ENCODE data around the gene ATXN1. TPM values are rescaled to one million over a fixed set of nuclear protein-coding genes. Genes with fewer than 3 reads are reported as not detected.

The ATXN1 gene
- total RNA-seq, 1 experiment from 2014 or later, result 5.6 TPM

GRCh38 chr6:16496991-16497801 lies 264.1 kb downstream of the ATXN1 start:
- peaks cover 1 to 10% (median 7%) of the 10 kb centered on the region in 3 experiments; a peak in 3 of 7 replicates for H3K36me3 Mint-ChIP-seq (ENCODE audit: insufficient read depth in 1 of 3, low read depth in 3 of 3)
- H3K27me3 Mint-ChIP-seq (ENCODE audit: low read depth), result no peaks in the 10 kb centered on the region
- WGBS (ENCODE audit: extremely low coverage, insufficient read length, low lambda C conversion rate), result no CpG with 5 or more reads among the region's 11 CpGs
- Histone ChIP-seq H4K8ac (replicated peaks; ENCODE audit: insufficient read length, low read depth, low read length) (no peak overlapping the region), H3K27ac (ENCODE audit: insufficient read length, low read depth, low read length) (no peak overlapping the region), H3K4me1 (ENCODE audit: insufficient read depth, low read length) (peaks cover 4% of the 10 kb centered on the region; the same call in 1 of the 2 replicates), H3K9ac (ENCODE audit: extremely low read depth, insufficient read length, low read length) (no peak overlapping the region), H3K23ac (ENCODE audit: insufficient read length, low read depth, low read length) (no peak overlapping the region), H3T11ph (ENCODE audit: low read length) (no peak overlapping the region), H2BK5ac (ENCODE audit: insufficient read length, low read length) (no peak overlapping the region), H4K5ac (ENCODE audit: insufficient read length, low read depth, low read length) (no peak overlapping the region), H3K79me2 (ENCODE audit: insufficient read depth, low read length) (no peaks in the 10 kb centered on the region), H3K23me2 (ENCODE audit: insufficient read length, low read depth, low read length, poor library complexity, severe bottlenecking) (no peaks in the 10 kb centered on the region), H4K91ac (ENCODE audit: insufficient read length, low read depth, low read length) (no peak overlapping the region), H3K14ac (ENCODE audit: insufficient read depth, low read length) (no peak overlapping the region), H2AFZ (ENCODE audit: low read length) (no peak overlapping the region), H4K20me1 (ENCODE audit: control insufficient read depth, insufficient read depth, insufficient read length) (no peaks in the 10 kb centered on the region), H3K9me3 (ENCODE audit: control insufficient read depth, low read depth, low read length) (no peaks in the 10 kb centered on the region), H2BK120ac (ENCODE audit: low read depth, low read length, poor library complexity, severe bottlenecking) (no peak overlapping the region), H3K4me2 (ENCODE audit: insufficient read depth, insufficient read length, low read length) (peak overlapping the region; percentile 5), H3K18ac (ENCODE audit: insufficient read length, low read depth, low read length) (no peak overlapping the region), H3K27me3 (ENCODE audit: insufficient read depth, low read length) (no peaks in the 10 kb centered on the region), H3K56ac (ENCODE audit: insufficient read length, low read depth, low read length) (no peak overlapping the region), H3K4ac (ENCODE audit: low read depth, low read length) (no peak overlapping the region), H2AK5ac (ENCODE audit: insufficient read length, low read length) (no peak overlapping the region), H2BK12ac (ENCODE audit: insufficient read length, low read depth, low read length) (no peak overlapping the region), H3K79me1 (ENCODE audit: insufficient read depth, low read depth, low read length, poor library complexity, severe bottlenecking) (no peaks in the 10 kb centered on the region), H2BK20ac (ENCODE audit: low read depth, low read length, poor library complexity, severe bottlenecking) (no peak overlapping the region), H2BK15ac (ENCODE audit: low read depth, low read length) (no peak overlapping the region)
- peak overlapping the region in 1 of 2 experiments; percentile 7; a peak in 2 of 5 replicates for H3K4me3 Mint-ChIP-seq
- peaks cover 32 to 44% of the 10 kb centered on the region in 2 experiments for H3K4me1 Mint-ChIP-seq
- peak overlapping the region; percentile 76 to 83 (median 82); a peak in 6 of 7 replicates for H3K27ac Mint-ChIP-seq
- DNase-seq, result no peak
- TF ChIP-seq, protein P1, sequence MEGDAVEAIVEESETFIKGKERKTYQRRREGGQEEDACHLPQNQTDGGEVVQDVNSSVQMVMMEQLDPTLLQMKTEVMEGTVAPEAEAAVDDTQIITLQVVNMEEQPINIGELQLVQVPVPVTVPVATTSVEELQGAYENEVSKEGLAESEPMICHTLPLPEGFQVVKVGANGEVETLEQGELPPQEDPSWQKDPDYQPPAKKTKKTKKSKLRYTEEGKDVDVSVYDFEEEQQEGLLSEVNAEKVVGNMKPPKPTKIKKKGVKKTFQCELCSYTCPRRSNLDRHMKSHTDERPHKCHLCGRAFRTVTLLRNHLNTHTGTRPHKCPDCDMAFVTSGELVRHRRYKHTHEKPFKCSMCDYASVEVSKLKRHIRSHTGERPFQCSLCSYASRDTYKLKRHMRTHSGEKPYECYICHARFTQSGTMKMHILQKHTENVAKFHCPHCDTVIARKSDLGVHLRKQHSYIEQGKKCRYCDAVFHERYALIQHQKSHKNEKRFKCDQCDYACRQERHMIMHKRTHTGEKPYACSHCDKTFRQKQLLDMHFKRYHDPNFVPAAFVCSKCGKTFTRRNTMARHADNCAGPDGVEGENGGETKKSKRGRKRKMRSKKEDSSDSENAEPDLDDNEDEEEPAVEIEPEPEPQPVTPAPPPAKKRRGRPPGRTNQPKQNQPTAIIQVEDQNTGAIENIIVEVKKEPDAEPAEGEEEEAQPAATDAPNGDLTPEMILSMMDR (conservative IDR thresholded peaks at IDR 0.05), result no peak
- peaks cover 7% of the 10 kb centered on the region in 2 experiments; a peak in 4 of 5 replicates for H3K9me3 Mint-ChIP-seq
